Fibroblast of the conjunctiva (primary cell): Measurements from ENCODE around the gene DLAT.
"Not testable (repeated sequence)": the region's sequence is repeated elsewhere in the genome, so short reads cannot be mapped to it uniquely, and the experiment has no call there.

Experiments
- DNase-seq: peaks from one replicate; pipeline ENCODE4 v3.0.0-alpha.2; 2010; ENCODE audit warnings: low read depth

DLAT gene

GRCh38 chr11:112049777-112050176 is 24.6 kb downstream of the DLAT start:
- DNase-seq: no peak

DNA sequence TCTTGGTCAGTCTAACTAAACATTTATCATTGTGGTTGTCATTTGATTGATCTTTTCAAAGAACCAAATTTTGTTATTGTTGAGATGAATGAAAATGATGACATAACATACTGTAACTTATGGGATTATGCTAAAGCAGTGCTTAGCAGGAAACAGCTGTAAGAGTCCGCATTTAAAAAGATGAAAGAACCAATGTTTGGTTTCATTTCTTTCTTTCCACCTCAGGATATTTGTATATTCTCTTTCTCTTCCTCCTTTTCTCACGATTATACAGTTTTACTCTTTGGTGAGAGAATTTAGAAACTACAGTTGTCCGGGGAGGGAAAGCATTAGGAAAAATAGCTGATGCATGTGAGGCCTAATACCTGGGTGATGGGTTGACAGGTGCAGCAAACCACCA is 25.5 kb downstream of the DLAT start:
- no peak for DNase-seq

- DNase-seq: no peak
Measured at GRCh38 chr11:112051768-112052167, 26.6 kb downstream of the DLAT start.

DNA sequence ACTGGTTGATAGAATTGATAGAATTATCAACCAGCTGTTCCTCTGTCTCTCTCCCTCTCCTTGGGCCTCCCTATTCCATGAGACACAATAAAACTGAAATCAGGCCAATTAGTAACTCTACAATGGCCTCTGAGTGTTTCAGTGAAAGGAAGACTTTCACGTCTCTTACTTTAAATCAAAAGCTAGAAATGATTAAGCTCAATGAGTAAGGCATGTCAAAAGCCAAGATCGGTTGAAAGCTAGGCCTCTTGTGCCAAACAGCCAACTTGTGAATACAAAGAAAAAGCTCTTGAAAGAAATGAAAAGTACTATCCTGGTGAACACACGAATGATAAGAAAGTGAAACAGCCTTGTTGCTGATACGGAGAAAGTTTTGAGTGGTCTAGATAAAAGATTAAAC is 32.0 kb downstream of the DLAT start:
- DNase-seq: no peak

DNA sequence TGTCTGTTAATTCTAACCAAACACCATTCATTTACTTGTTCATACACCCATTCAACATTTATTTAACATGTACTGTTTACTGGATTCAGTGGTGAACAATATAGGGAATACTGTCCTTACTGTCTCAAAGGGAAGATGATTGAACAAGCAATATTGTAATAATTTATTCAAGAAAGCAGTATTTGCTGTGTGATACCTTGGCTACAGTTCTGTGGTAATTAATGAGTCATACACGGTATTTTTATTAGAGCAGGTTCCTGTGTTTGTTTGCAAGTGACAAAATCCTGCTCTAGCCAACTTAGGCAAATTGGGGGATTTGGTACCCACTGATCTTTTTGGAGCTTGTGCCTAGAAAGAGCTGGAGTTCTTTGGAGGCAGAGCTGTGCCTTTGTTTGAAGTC is 32.9 kb downstream of the DLAT start:
- DNase-seq: no peak

DNA sequence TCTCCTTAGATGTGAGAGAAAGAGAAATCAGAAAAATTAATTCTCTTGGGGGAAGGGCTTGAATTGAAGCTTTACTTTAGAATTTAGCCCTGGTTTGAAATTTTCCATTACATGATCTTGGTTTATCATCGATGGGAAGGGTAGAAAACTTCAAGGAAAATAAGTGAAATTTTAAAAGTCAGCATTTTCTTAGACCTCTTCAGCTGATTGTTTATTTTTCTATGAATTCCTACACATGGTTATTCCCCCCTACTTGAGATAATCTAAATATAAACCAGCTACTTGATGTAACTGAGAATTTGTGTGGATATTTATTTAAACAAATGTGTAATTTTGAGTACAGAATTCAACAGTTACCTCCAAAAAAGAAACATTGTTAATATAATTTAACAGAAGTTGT is 37.7 kb downstream of the DLAT start:
- no peak for DNase-seq

GRCh38 chr11:112073941-112074811 is 49.0 kb downstream of the DLAT start, which contains the start of the genes NKAPD1 and PIH1D2:
Gene NKAPD1, plus strand, starts transcription at chr11:112074299. Its CDS starts 1,276 bp downstream, at chr11:112075575.
Gene PIH1D2, minus strand, starts transcription at chr11:112074017. Its CDS starts 843 bp downstream, at chr11:112073174.
- DNase-seq: peak; percentile 83

- no peak for DNase-seq
Measured at GRCh38 chr11:112082729-112083128, 57.5 kb downstream of the DLAT start.

DNA sequence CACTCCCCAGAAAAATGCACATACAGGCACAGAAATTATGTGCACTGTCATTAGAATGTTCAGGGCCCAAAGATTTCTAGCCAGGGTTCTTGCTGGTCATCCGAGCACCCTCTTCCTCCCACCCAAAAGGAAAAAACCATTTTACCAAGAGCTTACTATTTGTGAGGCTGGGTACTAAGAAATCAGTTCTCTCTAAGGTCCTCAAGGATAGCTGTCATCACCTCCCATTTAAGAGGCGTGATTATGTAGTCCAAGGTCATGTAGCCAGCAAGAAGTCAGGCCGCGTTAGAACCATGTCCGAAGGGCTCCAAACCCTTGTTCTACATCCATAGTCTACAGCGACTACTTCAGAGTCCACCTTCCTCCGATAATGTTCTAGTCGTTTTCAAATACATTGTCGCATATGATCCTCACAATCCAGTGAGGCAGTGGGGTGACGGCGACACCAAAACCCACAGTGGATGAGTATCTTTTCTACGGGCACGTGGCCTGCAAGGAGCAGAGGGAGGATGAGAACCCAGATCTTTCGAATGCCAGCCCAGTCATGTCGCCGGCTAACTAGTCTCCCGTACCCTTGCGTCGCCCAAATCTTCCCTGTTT is 60.7 kb downstream of the DLAT start:
- DNase-seq: no peak

- DNase-seq: peak; percentile 95
Measured at GRCh38 chr11:112086422-112087191, 61.4 kb downstream of the DLAT start, which contains the start of the genes SDHD and TIMM8B. Gene SDHD, plus strand, starts transcription at chr11:112086873. Its CDS starts 35 bp downstream, at chr11:112086908. Gene TIMM8B, minus strand, starts transcription at chr11:112086756. Its CDS starts 33 bp downstream, at chr11:112086723.

GRCh38 chr11:112087212-112087611 is 62.0 kb downstream of the DLAT start:
- no peak for DNase-seq

- DNase-seq: not testable (repeated sequence)
Measured at GRCh38 chr11:112095302-112095701, 70.1 kb downstream of the DLAT start.

DNA sequence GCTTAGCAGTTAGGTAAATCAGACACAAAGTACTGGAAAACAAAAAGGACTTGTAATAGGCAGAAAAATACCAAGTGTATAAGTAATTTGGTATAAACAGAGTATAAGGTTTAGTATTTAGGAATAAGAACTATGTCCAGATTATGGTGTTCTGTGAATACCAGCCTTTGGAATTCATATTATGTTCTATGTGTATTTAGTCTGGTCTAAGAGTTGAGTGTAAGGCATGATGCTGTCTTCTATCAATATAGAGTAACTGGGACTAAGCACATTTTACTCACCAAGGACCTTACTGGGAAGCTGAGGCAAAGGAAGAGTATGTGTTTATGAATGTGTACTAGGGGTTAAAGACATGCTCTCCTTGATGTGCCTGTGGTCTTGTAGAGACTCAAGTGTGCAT is 71.0 kb downstream of the DLAT start:
- no peak for DNase-seq

- DNase-seq: no peak
Measured at GRCh38 chr11:112097734-112098528, 72.7 kb downstream of the DLAT start.

DNA sequence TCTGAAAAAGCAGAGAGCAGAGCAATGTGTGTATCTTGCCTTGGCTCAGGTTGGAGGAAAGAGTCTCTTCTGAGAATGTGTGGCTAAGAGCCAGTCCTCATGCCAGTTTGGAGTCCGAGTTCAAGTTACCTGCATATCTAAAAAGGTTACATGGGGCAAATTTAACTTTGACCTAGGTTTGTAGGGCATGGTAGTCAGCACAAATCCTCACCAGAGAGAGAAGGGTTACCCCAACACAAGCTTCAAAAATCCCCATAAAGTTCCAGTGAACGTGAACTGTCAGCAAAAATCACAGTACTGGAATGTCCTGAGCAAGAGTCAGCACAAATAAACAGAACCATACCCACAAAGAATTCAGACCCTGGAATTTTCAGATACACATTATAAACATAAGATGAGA is 75.3 kb downstream of the DLAT start:
- DNase-seq: no peak

DNA sequence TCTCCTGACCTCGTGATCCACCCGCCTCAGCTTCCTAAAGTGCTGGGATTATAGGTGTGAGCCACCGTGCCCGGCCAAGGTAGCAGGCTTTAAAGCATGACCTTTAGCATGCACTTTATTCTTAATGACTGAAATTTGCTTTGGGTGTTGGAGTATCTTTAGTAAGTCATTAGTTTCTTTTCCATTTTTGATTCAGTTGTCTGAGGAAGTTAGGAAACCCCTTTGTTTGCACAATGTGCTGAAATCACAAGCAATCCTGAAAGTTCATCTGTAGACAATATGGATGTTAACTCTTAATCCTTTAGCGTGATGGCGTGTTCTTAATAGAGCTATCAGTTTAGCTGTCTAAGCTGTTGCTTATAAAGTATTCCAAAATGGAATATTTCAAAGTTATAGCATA is 78.2 kb downstream of the DLAT start:
- no peak for DNase-seq

GRCh38 chr11:112106070-112106469 is 80.9 kb downstream of the DLAT start:
- no peak for DNase-seq
